AG04449 (cell line): ENCODE data around the gene IQGAP2.
A peak's percentile ranks its signal among the peaks of the same experiment; 100 is the strongest.

Source experiments
- CTCF ChIA-PET: fragments of 350-600 bp; formaldehyde crosslinking; extraction: SDS; loops from one replicate; lab custom pipeline; 2021; ENCODE audit warnings: antibody characterized with exemption; lab: Yijun Ruan, JAX
- POLR2A ChIA-PET: fragments of 400-600, 350-600 bp; formaldehyde crosslinking; extraction: SDS; loops from one replicate; lab custom pipeline; 2020; ENCODE audit warnings: antibody characterized with exemption, inconsistent platforms; lab: Yijun Ruan, JAX
- DNase-seq: peaks from one replicate; pipeline ENCODE4 v3.0.0-alpha.2; 2010; ENCODE audit warnings: low read depth, low spot score
- H3K4me3 ChIP-seq: 2 replicates; pipeline ENCODE4 v1.5.1; 2011; ENCODE audit warnings: low read depth, mild to moderate bottlenecking, control low read depth, low read length
- TF ChIP-seq, protein P1 (sequence below): IDR thresholded peaks from one replicate; pipeline ENCODE4 v1.5.1; 2011; ENCODE audit warnings: mild to moderate bottlenecking, moderate library complexity, low read length, control low read depth, inconsistent platforms; ENCODE audit not compliant: insufficient read depth; ENCODE audit errors: missing control alignments

The IQGAP2 gene

DNA sequence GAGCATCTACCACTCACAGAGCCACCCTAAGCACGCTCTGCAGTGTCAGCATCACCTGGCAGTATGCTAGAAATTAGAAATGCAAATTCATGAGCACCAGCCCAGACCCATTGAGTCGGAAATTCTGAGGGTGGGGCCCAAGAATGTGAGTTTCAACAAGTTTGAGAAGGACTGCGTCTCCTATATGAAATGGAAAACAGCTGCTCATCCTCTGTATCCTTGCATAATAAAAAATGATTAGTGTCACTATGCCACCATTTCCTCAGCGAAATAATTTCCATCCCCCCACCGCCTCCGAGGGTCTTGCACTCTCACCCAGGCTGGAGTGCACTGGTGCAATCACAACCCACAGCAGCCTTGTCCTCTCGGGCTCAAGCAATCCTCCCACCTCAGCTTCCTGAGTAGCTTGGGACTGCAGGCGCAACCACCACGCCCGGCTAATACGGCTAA, 1.3 kb upstream of the IQGAP2 start:
- H3K4me3 ChIP-seq = no peak overlapping the region
- CTCF ChIA-PET = no interaction called here
- no peak for DNase-seq
- POLR2A ChIA-PET = no interaction called here
- TF ChIP-seq, protein P1, sequence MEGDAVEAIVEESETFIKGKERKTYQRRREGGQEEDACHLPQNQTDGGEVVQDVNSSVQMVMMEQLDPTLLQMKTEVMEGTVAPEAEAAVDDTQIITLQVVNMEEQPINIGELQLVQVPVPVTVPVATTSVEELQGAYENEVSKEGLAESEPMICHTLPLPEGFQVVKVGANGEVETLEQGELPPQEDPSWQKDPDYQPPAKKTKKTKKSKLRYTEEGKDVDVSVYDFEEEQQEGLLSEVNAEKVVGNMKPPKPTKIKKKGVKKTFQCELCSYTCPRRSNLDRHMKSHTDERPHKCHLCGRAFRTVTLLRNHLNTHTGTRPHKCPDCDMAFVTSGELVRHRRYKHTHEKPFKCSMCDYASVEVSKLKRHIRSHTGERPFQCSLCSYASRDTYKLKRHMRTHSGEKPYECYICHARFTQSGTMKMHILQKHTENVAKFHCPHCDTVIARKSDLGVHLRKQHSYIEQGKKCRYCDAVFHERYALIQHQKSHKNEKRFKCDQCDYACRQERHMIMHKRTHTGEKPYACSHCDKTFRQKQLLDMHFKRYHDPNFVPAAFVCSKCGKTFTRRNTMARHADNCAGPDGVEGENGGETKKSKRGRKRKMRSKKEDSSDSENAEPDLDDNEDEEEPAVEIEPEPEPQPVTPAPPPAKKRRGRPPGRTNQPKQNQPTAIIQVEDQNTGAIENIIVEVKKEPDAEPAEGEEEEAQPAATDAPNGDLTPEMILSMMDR = no peak

GRCh38 chr5:76402251-76402885, 717 bp upstream of the IQGAP2 start:
- no peak for DNase-seq
- TF ChIP-seq, protein P1 = no peak
- H3K4me3 ChIP-seq = peak overlapping the region; percentile 60
- ChIA-PET POLR2A (no interaction called here), CTCF (no interaction called here)

GRCh38 chr5:76403766-76404222, 709 bp downstream of the IQGAP2 start:
- TF ChIP-seq, protein P1 = no peak
- ChIA-PET CTCF (no interaction called here), POLR2A (no interaction called here)
- peak overlapping the region; percentile 60 for H3K4me3 ChIP-seq
- DNase-seq = no peak

GRCh38 chr5:76404223-76405211, 1.4 kb downstream of the IQGAP2 start:
- ChIA-PET CTCF (no interaction called here), POLR2A (interaction anchor here (0.7 kb wide), 1 partner anchor 193 kb away, joined by 3 read pairs; no protein-coding TSS in a partner anchor)

DNA sequence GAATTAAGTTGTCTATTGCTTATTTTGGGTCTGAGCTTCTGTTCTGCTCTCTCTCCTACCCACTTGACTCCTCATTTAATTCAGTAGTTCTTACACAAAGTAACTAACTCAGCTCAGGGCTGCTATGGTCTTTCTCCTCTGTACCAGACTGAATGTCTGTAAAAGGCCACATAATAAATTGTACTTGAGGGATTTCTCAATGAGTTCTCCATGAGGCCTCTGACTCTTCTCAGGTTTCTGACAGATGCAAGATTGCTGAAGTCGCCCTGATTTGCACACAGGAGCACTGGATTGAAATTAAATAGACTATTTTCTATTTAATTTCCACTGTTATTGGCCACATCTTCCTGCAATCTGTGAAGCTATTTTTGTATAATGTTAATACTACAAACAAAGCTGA, 2.9 kb downstream of the IQGAP2 start:
- no peak overlapping the region for H3K4me3 ChIP-seq
- TF ChIP-seq, protein P1 = no peak
- DNase-seq = no peak
- ChIA-PET CTCF (interaction anchor here (0.8 kb wide), 1 partner anchor 12 kb away, joined by 3 read pairs; no protein-coding TSS in a partner anchor), POLR2A (no interaction called here)

More at GRCh38 chr5:76404223-76405211, 1.4 kb downstream of the IQGAP2 start:
- no peak overlapping the region for H3K4me3 ChIP-seq
- TF ChIP-seq, protein P1 = no peak
- DNase-seq = no peak

- no peak overlapping the region for H3K4me3 ChIP-seq
- no peak for DNase-seq
- POLR2A ChIA-PET = no interaction called here
- TF ChIP-seq, protein P1 = no peak
- CTCF ChIA-PET = no interaction called here
Measured at GRCh38 chr5:76406673-76407072, 3.6 kb downstream of the IQGAP2 start.
